Esophagus squamous epithelium (tissue), 5 donors: ENCODE data around the gene CTU1. TPM values are rescaled to one million over a fixed set of nuclear protein-coding genes. Genes with fewer than 3 reads are reported as not detected.
A peak's percentile ranks its signal among the peaks of the same experiment; 100 is the strongest.

Experiments used
- DNase-seq: peaks from one replicate; lab custom pipeline; 2025; lab: John Stamatoyannopoulos, UW
- H3K27ac ChIP-seq, 4 donors: fragments of 200-600 bp; sonication (generic); one replicate each; pipeline ENCODE4 v1.5.1; 2016 to 2019; ENCODE audit warnings: mild to moderate bottlenecking in 1 of 4
- H3K27me3 ChIP-seq, 4 donors: fragments of 200-600 bp; sonication (generic); 1 replicate in 3 of 4; 2 replicates in 1 of 4; pipeline versions ENCODE4 v1.5.1 to v1.6.0; 2017 to 2021; ENCODE audit warnings: antibody characterized with exemption in 1 of 4
- H3K36me3 ChIP-seq, 3 donors: fragments of 200-600 bp; sonication (generic); one replicate each; pipeline ENCODE4 v1.5.1; 2016 to 2019
- H3K4me1 ChIP-seq, 3 donors: fragments of 200-600 bp; sonication (generic); one replicate each; pipeline ENCODE4 v1.5.1; 2017 to 2019
- H3K4me3 ChIP-seq, 4 donors: fragments of 200-600 bp; sonication (generic); 1 replicate in 3 of 4; 2 replicates in 1 of 4; pipeline ENCODE4 v1.5.1; 2016 to 2019; ENCODE audit warnings: mild to moderate bottlenecking in 2 of 4, moderate library complexity in 1 of 4
- H3K9me3 ChIP-seq, 3 donors: fragments of 200-600 bp; sonication (generic); one replicate each; pipeline ENCODE4 v1.5.1; 2016 to 2019
- CTCF ChIP-seq, 6 experiments: fragments of 450-650 bp in 4 of 6; fragments of 200-600 bp in 2 of 6; sonication (generic) in 2 of 6; IDR thresholded peaks; one replicate each; pipeline ENCODE4 v1.5.1; 2016 to 2019; ENCODE audit warnings: antibody characterized with exemption in 6 of 6, mild to moderate bottlenecking in 4 of 6, moderate library complexity in 4 of 6
- POLR2A ChIP-seq, 4 donors: fragments of 450-650 bp; IDR thresholded peaks; one replicate each; pipeline ENCODE4 v1.6.1; 2017; ENCODE audit warnings: antibody characterized with exemption in 4 of 4, mild to moderate bottlenecking in 4 of 4, moderate library complexity in 3 of 4
- WGBS, 2 donors: methylation state at CpG; one replicate each; pipeline ENCODE4 v1.1.5; 2018; 5-methylcytosine and 5-hydroxymethylcytosine counted together
- intact Hi-C: fragments of 100-400 bp; cut with DNase I; formaldehyde crosslinking; loops from one replicate; pipeline ENCODE4 v1.15.0; 2022
- total RNA-seq, 4 donors: library from RNA; depleted of rRNA; stranded (reverse); fragments of >200 nt; gene quantifications; one replicate each; pipeline ENCODE4 v1.1.0, GENCODE V29; 2016
- donor health status: DM: yes; HTN: yes; CAD: no.

The CTU1 gene
- total RNA-seq, 4 donors from 2014 or later = 10.8 to 18.6 (median 13.5) TPM

- Histone ChIP-seq H3K9me3 (no peaks in the 10 kb centered on the region), H3K27me3 (peaks cover 0 to 18% (median 0%) of the 10 kb centered on the region in 4 donors), H3K4me1 (peaks cover 0 to 11% (median 0%) of the 10 kb centered on the region in 3 donors), H3K4me3 (no peak overlapping the region), H3K27ac (no peak overlapping the region), H3K36me3 (no peaks in the 10 kb centered on the region)
- TF ChIP-seq CTCF (IDR thresholded peaks at IDR 0.05) (no peak), POLR2A (IDR thresholded peaks at IDR 0.05) (no peak)
- intact Hi-C loops = no loop called here
- 85 to 92% methylated on average over 2 to 9 of the region's 14 CpGs for WGBS, 2 donors
- DNase-seq = no peak
Observed at GRCh38 chr19:51081476-51081875, 26.7 kb downstream of the CTU1 start.

- Histone ChIP-seq H3K4me3 (no peak overlapping the region), H3K27me3 (peaks cover 0 to 18% (median 0%) of the 10 kb centered on the region in 4 donors), H3K27ac (no peak overlapping the region), H3K4me1 (peaks cover 0 to 22% (median 0%) of the 10 kb centered on the region in 3 donors), H3K36me3 (no peaks in the 10 kb centered on the region), H3K9me3 (no peaks in the 10 kb centered on the region)
- 59 to 64% methylated on average over 6 to 11 of the region's 27 CpGs for WGBS, 2 donors
- intact Hi-C loops = no loop called here
- DNase-seq = no peak
- TF ChIP-seq POLR2A (IDR thresholded peaks at IDR 0.05) = no peak
- no peak for TF ChIP-seq CTCF (IDR thresholded peaks at IDR 0.05)
Observed at GRCh38 chr19:51079481-51080110, 28.6 kb downstream of the CTU1 start.

- 84 to 90% methylated on average over 3 to 4 of the region's 6 CpGs for WGBS, 2 donors
- H3K4me1 ChIP-seq = peaks cover 0 to 22% (median 0%) of the 10 kb centered on the region in 3 donors
- DNase-seq = no peak
- TF ChIP-seq CTCF (IDR thresholded peaks at IDR 0.05) (no peak), POLR2A (IDR thresholded peaks at IDR 0.05) (no peak)
- peaks cover 0 to 18% (median 0%) of the 10 kb centered on the region in 4 donors for H3K27me3 ChIP-seq
- no peak overlapping the region for H3K4me3 ChIP-seq
- H3K36me3 ChIP-seq = no peaks in the 10 kb centered on the region
- H3K27ac ChIP-seq = no peak overlapping the region
- intact Hi-C loops = no loop called here
- peaks cover 0 to 8% (median 0%) of the 10 kb centered on the region in 3 donors for H3K9me3 ChIP-seq
Observed at GRCh38 chr19:51078731-51079130, 29.5 kb downstream of the CTU1 start.

GRCh38 chr19:51078104-51078503 lies 30.1 kb downstream of the CTU1 start:
- DNase-seq = no peak
- Histone ChIP-seq H3K27ac (no peak overlapping the region), H3K27me3 (peaks cover 0 to 18% (median 0%) of the 10 kb centered on the region in 4 donors), H3K36me3 (no peaks in the 10 kb centered on the region), H3K9me3 (peaks cover 0 to 8% (median 0%) of the 10 kb centered on the region in 3 donors), H3K4me1 (peaks cover 0 to 22% (median 0%) of the 10 kb centered on the region in 3 donors), H3K4me3 (no peak overlapping the region)
- TF ChIP-seq CTCF (IDR thresholded peaks at IDR 0.05) (no peak), POLR2A (IDR thresholded peaks at IDR 0.05) (no peak)
- intact Hi-C loops = no loop called here
- 46 to 92% methylated on average over 5 of the region's 6 CpGs for WGBS, 2 donors

GRCh38 chr19:51076631-51077213 lies 31.5 kb downstream of the CTU1 start:
- no peak for DNase-seq
- Histone ChIP-seq H3K4me3 (no peak overlapping the region), H3K9me3 (peaks cover 0 to 8% (median 0%) of the 10 kb centered on the region in 3 donors), H3K36me3 (no peaks in the 10 kb centered on the region), H3K27ac (peak overlapping the region in 3 of 4 donors; percentile 38 to 69 (median 58)), H3K27me3 (peaks cover 0 to 4% (median 0%) of the 10 kb centered on the region in 4 donors), H3K4me1 (peaks cover 0 to 26% (median 0%) of the 10 kb centered on the region in 3 donors)
- TF ChIP-seq CTCF (IDR thresholded peaks at IDR 0.05) (no peak), POLR2A (IDR thresholded peaks at IDR 0.05) (no peak)
- 51 to 58% methylated on average over 11 to 13 of the region's 14 CpGs for WGBS, 2 donors
- intact Hi-C loops = no loop called here
